Ishikawa (cell line): Measurements from ENCODE around the gene HOMER3.

Experiments used
- CEBPB ChIP-seq: IDR thresholded peaks from 2 replicates; pipeline ENCODE4 v1.6.1; 2012
- CREB1 ChIP-seq: IDR thresholded peaks from 2 replicates; pipeline ENCODE4 v1.6.1; 2012; ENCODE audit warnings: low read depth
- EGR1 ChIP-seq: IDR thresholded peaks from 2 replicates; pipeline ENCODE4 v1.6.1; 2012
- EP300 ChIP-seq: IDR thresholded peaks from 2 replicates; pipeline ENCODE4 v1.6.1; 2012; ENCODE audit warnings: borderline replicate concordance
- FOXM1 ChIP-seq: IDR thresholded peaks from 2 replicates; pipeline ENCODE4 v1.6.1; 2012; ENCODE audit warnings: low read depth, borderline replicate concordance
- MAX ChIP-seq: IDR thresholded peaks from 2 replicates; pipeline ENCODE4 v1.6.1; 2012
- NFIC ChIP-seq: IDR thresholded peaks from 2 replicates; pipeline ENCODE4 v1.6.1; 2012
- RAD21 ChIP-seq: IDR thresholded peaks from 2 replicates; pipeline ENCODE4 v1.6.1; 2012; ENCODE audit warnings: low read depth
- REST ChIP-seq: IDR thresholded peaks from 2 replicates; pipeline ENCODE4 v1.6.1; 2012; ENCODE audit warnings: low read depth, mild to moderate bottlenecking
- TAF1 ChIP-seq: IDR thresholded peaks from 2 replicates; pipeline ENCODE4 v1.6.1; 2012; ENCODE audit warnings: low read depth, mild to moderate bottlenecking
- TCF12 ChIP-seq: IDR thresholded peaks from 2 replicates; pipeline ENCODE4 v1.6.1; 2012; ENCODE audit warnings: low read depth
- TEAD4 ChIP-seq: IDR thresholded peaks from 2 replicates; pipeline ENCODE4 v1.6.1; 2012
- USF1 ChIP-seq: IDR thresholded peaks from 2 replicates; pipeline ENCODE4 v1.6.1; 2012
- YY1 ChIP-seq: IDR thresholded peaks from 2 replicates; pipeline ENCODE4 v1.6.1; 2012; ENCODE audit warnings: low read depth
- ZBTB7A ChIP-seq: IDR thresholded peaks from 2 replicates; pipeline ENCODE4 v1.6.1; 2012; ENCODE audit warnings: low read depth

HOMER3 gene

GRCh38 chr19:18987456-18987855, 46.4 kb upstream of the HOMER3 start:
- TF ChIP-seq CREB1 (no peak), NFIC (no peak), TEAD4 (no peak), EP300 (no peak), MAX (no peak), TAF1 (no peak), REST (no peak), YY1 (no peak), FOXM1 (no peak), CEBPB (no peak), EGR1 (no peak), USF1 (no peak), TCF12 (no peak), RAD21 (no peak), ZBTB7A (no peak)

GRCh38 chr19:18985257-18985656, 44.2 kb upstream of the HOMER3 start:
- TF ChIP-seq CEBPB (no peak), EP300 (no peak), TEAD4 (no peak), FOXM1 (no peak), CREB1 (no peak), TAF1 (no peak), EGR1 (no peak), NFIC (no peak), REST (no peak)

- TF ChIP-seq YY1 (no peak), MAX (no peak), ZBTB7A (no peak), EP300 (no peak), RAD21 (no peak), USF1 (no peak), NFIC (no peak), EGR1 (no peak), REST (no peak), TCF12 (no peak), FOXM1 (no peak), CEBPB (no peak), TAF1 (no peak), TEAD4 (no peak), CREB1 (no peak)
Observed at GRCh38 chr19:18984251-18984650, 43.2 kb upstream of the HOMER3 start.

GRCh38 chr19:18982669-18983068, 41.7 kb upstream of the HOMER3 start:
- TF ChIP-seq NFIC (no peak), MAX (no peak), EP300 (no peak), CREB1 (no peak), CEBPB (no peak), RAD21 (no peak), TEAD4 (no peak), TAF1 (no peak), USF1 (no peak), REST (no peak)
